Measurements from ENCODE around the gene TNFSF8. TPM values are rescaled to one million over a fixed set of nuclear protein-coding genes. Genes with fewer than 3 reads are reported as not detected.

The TNFSF8 gene
- total RNA-seq, 1 experiment from 2014 or later, result not detected

DNA sequence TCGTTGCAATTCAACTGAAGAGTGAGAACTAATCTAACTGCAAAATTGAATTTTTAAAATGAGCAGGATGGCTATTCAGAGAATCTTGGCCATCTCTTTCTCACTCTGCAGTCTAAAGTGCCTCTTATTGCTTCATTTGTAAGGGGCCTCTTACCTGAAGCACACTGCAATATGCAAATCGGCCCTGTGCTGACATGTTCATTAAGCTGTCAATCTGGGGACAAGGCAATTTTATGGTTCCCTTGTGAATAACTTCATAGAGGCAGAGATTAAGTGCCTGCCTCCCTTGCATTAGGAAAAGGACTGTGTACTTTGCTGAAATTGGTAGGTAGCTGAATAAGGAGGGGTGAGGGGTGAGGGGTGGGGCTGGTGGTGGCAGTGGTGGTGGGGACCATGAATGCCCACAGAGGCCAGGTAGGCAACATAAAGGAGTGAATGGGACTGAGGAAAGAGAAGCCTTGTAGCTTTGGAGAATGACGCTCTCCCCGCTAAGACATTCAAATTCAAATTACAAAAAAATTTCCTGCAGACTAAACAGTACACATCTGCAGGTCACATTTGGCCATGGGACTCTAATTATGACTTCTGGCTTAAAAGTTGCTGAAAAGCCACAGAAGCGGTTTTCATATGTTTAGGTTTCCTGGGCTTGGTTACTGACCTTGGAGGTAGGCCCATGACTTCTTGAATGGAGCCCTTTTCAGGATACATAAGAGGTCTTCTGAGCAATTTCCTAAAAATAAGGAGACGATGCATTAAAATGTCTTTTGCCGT lies 25.0 kb downstream of the TNFSF8 start:
- Mint-ChIP-seq H3K4me3 (no peak overlapping the region), H3K4me1 (peaks cover 24% of the 10 kb centered on the region), H3K36me3 (no peaks in the 10 kb centered on the region), H3K9me3 (no peaks in the 10 kb centered on the region), H3K27ac (no peak overlapping the region), H3K27me3 (ENCODE audit: low read depth) (peaks cover 28% of the 10 kb centered on the region)
- TF ChIP-seq, protein P1, sequence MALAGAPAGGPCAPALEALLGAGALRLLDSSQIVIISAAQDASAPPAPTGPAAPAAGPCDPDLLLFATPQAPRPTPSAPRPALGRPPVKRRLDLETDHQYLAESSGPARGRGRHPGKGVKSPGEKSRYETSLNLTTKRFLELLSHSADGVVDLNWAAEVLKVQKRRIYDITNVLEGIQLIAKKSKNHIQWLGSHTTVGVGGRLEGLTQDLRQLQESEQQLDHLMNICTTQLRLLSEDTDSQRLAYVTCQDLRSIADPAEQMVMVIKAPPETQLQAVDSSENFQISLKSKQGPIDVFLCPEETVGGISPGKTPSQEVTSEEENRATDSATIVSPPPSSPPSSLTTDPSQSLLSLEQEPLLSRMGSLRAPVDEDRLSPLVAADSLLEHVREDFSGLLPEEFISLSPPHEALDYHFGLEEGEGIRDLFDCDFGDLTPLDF (CRISPR knock-in tag; IDR thresholded peaks at IDR 0.05), result no peak
- TF ChIP-seq PREB (CRISPR knock-in tag; IDR thresholded peaks at IDR 0.05; ENCODE audit: borderline replicate concordance), result no peak
- TF ChIP-seq ZBTB21 (CRISPR knock-in tag; IDR thresholded peaks at IDR 0.05; ENCODE audit: borderline replicate concordance), result no peak
- TF ChIP-seq, protein P2, sequence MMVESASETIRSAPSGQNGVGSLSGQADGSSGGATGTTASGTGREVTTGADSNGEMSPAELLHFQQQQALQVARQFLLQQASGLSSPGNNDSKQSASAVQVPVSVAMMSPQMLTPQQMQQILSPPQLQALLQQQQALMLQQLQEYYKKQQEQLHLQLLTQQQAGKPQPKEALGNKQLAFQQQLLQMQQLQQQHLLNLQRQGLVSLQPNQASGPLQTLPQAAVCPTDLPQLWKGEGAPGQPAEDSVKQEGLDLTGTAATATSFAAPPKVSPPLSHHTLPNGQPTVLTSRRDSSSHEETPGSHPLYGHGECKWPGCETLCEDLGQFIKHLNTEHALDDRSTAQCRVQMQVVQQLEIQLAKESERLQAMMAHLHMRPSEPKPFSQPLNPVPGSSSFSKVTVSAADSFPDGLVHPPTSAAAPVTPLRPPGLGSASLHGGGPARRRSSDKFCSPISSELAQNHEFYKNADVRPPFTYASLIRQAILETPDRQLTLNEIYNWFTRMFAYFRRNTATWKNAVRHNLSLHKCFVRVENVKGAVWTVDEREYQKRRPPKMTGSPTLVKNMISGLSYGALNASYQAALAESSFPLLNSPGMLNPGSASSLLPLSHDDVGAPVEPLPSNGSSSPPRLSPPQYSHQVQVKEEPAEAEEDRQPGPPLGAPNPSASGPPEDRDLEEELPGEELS (CRISPR knock-in tag; IDR thresholded peaks at IDR 0.05), result no peak
- TF ChIP-seq ELF4 (CRISPR knock-in tag; IDR thresholded peaks at IDR 0.05; ENCODE audit: low read depth), result no peak
- no peak for TF ChIP-seq FOXK1 (CRISPR knock-in tag; IDR thresholded peaks at IDR 0.05)
- ATAC-seq (no peak), DNase-seq (ENCODE audit: low spot score) (no peak)
- ChIA-PET CTCF (interaction anchor here (0.7 to 3.0 kb wide), 4 partner anchors 16 to 500 kb away, joined by 3 to 67 read pairs (median 30); partner anchors contain the start of gene TEX48), POLR2A (no interaction called here)

DNA sequence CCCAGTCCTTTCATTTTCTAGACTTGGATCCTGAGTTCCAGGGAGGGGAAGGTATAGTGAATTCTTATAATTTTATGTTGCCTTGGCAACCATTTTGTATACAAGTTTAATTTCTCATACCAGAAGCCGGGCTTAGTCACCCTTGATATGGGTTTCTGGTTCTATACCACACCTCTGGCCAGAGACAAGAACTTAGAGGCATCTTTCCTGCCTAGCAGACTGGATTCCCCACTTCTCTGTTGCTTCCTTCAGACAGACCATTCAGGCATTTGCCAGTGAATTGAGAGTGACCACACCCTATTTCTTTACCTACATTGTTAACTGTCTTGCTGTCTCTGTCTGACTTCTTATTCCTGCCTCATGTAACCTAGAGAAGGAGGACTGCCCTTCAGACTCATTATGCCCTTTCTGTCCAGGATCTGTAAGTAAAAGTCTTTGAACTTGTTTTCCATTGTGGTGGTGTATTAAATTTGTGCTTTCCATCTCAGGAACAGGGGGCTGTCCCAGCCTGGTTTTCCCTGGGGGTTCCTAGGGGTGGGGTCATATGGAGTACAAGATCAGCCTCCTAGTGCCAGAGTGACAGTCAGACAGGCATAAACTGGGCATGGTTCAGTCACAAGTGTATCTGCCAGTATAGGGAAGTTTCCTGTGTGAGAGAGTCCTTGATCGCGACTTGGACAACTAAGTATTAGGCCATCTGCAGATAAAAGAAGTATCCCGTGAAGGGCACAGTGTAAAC lies 27.4 kb downstream of the TNFSF8 start:
- ChIA-PET POLR2A (no interaction called here), CTCF (no interaction called here)
- DNase-seq (ENCODE audit: low spot score) (no peak), ATAC-seq (no peak)
- Mint-ChIP-seq H3K9me3 (no peaks in the 10 kb centered on the region), H3K27me3 (ENCODE audit: low read depth) (peaks cover 10% of the 10 kb centered on the region), H3K27ac (no peak overlapping the region), H3K4me3 (no peak overlapping the region), H3K4me1 (peaks cover 11% of the 10 kb centered on the region), H3K36me3 (no peaks in the 10 kb centered on the region)
- TF ChIP-seq USF2 (CRISPR knock-in tag; IDR thresholded peaks at IDR 0.05), result no peak
- TF ChIP-seq ELF4 (CRISPR knock-in tag; IDR thresholded peaks at IDR 0.05; ENCODE audit: low read depth), result no peak
- TF ChIP-seq FOXJ3 (CRISPR knock-in tag; IDR thresholded peaks at IDR 0.05; ENCODE audit: borderline replicate concordance), result no peak
- no peak for TF ChIP-seq ZNF219 (CRISPR knock-in tag; IDR thresholded peaks at IDR 0.05; ENCODE audit: borderline replicate concordance)
- no peak for TF ChIP-seq ZNF317 (CRISPR knock-in tag; IDR thresholded peaks at IDR 0.05; ENCODE audit: borderline replicate concordance, low read depth)
- no peak for TF ChIP-seq ATF3 (CRISPR knock-in tag; conservative IDR thresholded peaks at IDR 0.05)

DNA sequence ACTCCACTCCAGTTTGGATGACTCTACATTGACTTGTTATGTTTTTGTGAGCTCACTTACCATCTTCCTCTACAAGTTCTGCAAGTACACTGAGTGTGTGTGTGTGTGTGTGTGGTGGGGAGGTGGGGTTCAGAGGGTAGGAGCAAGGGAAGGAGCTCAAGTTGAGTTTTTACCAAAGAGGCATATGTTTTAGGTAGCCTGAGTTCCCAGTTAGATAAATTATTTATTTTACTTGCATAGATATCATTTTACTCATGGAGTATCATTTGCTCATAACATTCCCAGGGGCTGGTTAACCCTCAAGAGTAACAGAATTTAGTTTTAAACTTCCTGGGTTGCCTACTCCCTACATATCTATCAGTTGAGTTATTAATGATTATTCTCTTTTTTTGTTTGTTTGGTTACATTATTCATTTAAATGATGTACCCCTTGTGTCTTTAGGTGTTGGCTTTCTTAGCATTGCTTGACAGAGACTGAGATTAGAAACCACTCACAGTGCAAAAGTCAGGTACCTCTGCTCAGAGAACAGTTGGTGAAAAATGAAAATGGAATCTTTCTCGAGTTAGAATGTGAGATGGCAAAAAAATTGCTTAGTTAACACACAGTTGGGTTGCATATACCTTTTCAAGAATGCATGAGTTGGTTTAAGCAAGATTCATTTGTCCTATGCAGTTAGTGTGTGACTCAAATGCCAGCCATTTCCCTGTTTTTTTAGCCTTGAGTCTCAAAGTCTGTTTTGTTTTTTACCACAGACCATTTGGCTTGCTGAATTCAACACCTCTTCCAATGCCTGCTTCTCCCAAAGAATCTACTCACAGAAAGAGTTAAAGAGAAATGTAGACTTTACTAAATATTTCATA lies 29.2 kb downstream of the TNFSF8 start:
- ChIA-PET POLR2A (no interaction called here), CTCF (no interaction called here)
- no peak for ATAC-seq
- Mint-ChIP-seq H3K9me3 (no peaks in the 10 kb centered on the region), H3K4me1 (no peaks in the 10 kb centered on the region), H3K4me3 (no peak overlapping the region), H3K27ac (no peak overlapping the region), H3K27me3 (ENCODE audit: low read depth) (peaks cover 10% of the 10 kb centered on the region), H3K36me3 (no peaks in the 10 kb centered on the region)
- no peak for DNase-seq (ENCODE audit: low spot score)
- TF ChIP-seq SOX15 (CRISPR knock-in tag; IDR thresholded peaks at IDR 0.05) (no peak), ZNF532 (CRISPR knock-in tag; IDR thresholded peaks at IDR 0.05; ENCODE audit: borderline replicate concordance) (no peak), ZNF138 (CRISPR knock-in tag; conservative IDR thresholded peaks at IDR 0.05) (no peak), TCF7 (CRISPR knock-in tag; IDR thresholded peaks at IDR 0.05; ENCODE audit: low read depth) (no peak), GRHL2 (CRISPR knock-in tag; IDR thresholded peaks at IDR 0.05; ENCODE audit: insufficient replicate concordance, severe bottlenecking) (no peak), RORB (CRISPR knock-in tag; IDR thresholded peaks at IDR 0.05) (no peak)

Data from WTC11 (cell line).